Measurements from ENCODE around the gene SETD1B. TPM values are rescaled to one million over a fixed set of nuclear protein-coding genes. Genes with fewer than 3 reads are reported as not detected.
A peak's percentile ranks its signal among the peaks of the same experiment; 100 is the strongest.

The SETD1B gene
- total and polyA plus RNA-seq, 11 donors = 6.2 to 17.0 (median 9.3) TPM

- intact Hi-C loops (cut with DNase I) = no loop called here
- Histone ChIP-seq H3K27me3 (no peaks in the 10 kb centered on the region), H3K9me3 (no peaks in the 10 kb centered on the region), H3K27ac (peak overlapping the region in 4 of 12 donors; percentile 24 to 47 (median 38)), H3K4me3 (no peak overlapping the region), H3K4me1 (peaks cover 0 to 20% (median 6%) of the 10 kb centered on the region in 12 donors), H3K36me3 (peaks cover 0 to 80% (median 62%) of the 10 kb centered on the region in 9 donors)
- TF ChIP-seq CTCF (IDR thresholded peaks at IDR 0.05) (no peak), POLR2A (IDR thresholded peaks at IDR 0.05) (no peak)
- peak in 1 of 4 donors; percentile 18 for ATAC-seq
- WGBS, 4 donors = 85 to 91% (median 89%) methylated on average over 14 to 23 of the region's 23 CpGs
- no peak for DNase-seq
Measured at GRCh38 chr12:121830134-121830533, 26.3 kb downstream of the SETD1B start.

GRCh38 chr12:121830588-121831265 lies 26.9 kb downstream of the SETD1B start:
- Histone ChIP-seq H3K4me3 (no peak overlapping the region), H3K4me1 (peaks cover 0 to 14% (median 6%) of the 10 kb centered on the region in 12 donors), H3K27ac (no peak overlapping the region), H3K9me3 (no peaks in the 10 kb centered on the region), H3K36me3 (peaks cover 0 to 74% (median 56%) of the 10 kb centered on the region in 9 donors), H3K27me3 (no peaks in the 10 kb centered on the region)
- DNase-seq = no peak
- WGBS, 4 donors = 89 to 91% (median 89%) methylated on average over 27 to 29 of the region's 29 CpGs
- intact Hi-C loops (cut with DNase I) = no loop called here
- no peak for TF ChIP-seq POLR2A (IDR thresholded peaks at IDR 0.05)
- TF ChIP-seq CTCF (IDR thresholded peaks at IDR 0.05) = no peak
- ATAC-seq = peak in 1 of 4 donors; percentile 8

GRCh38 chr12:121831571-121832245 lies 27.9 kb downstream of the SETD1B start:
- TF ChIP-seq POLR2A (IDR thresholded peaks at IDR 0.05) (no peak), CTCF (IDR thresholded peaks at IDR 0.05) (no peak)
- no peaks in the 10 kb centered on the region for H3K27me3 ChIP-seq
- H3K36me3 ChIP-seq = peaks cover 0 to 64% (median 55%) of the 10 kb centered on the region in 9 donors
- no peak overlapping the region for H3K27ac ChIP-seq
- no peak overlapping the region for H3K4me3 ChIP-seq
- H3K9me3 ChIP-seq = no peaks in the 10 kb centered on the region
- 91 to 93% (median 92%) methylated on average over 19 of the region's 19 CpGs for WGBS, 4 donors
- intact Hi-C loops (cut with DNase I) = no loop called here
- ATAC-seq (no peak), DNase-seq (no peak)
- H3K4me1 ChIP-seq = peaks cover 0 to 13% (median 6%) of the 10 kb centered on the region in 12 donors

DNA sequence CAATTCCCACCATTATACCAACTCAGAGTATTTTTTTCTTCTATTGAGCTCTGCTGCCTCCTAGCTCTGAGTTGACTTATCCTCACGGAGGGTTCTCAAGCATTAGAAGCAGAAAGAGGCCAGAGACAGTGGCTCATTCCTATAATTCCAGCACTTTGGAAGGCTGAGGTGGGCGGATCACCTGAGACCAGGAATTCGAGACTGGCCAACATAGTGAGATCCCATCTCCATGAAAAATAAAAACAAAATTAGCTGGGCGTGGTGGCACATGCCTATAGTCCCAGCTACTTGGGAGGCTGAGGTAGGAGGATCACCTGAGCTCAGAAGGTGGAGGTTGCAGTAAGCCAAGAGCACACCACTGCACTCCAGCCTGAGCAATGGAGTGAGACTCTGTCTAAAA lies 33.9 kb downstream of the SETD1B start:
- no peak for ATAC-seq
- Histone ChIP-seq H3K27me3 (no peaks in the 10 kb centered on the region), H3K36me3 (peaks cover 0 to 4% (median 0%) of the 10 kb centered on the region in 9 donors), H3K4me1 (peaks cover 0 to 13% (median 5%) of the 10 kb centered on the region in 12 donors), H3K4me3 (no peak overlapping the region), H3K27ac (no peak overlapping the region), H3K9me3 (no peaks in the 10 kb centered on the region)
- WGBS, 4 donors = 76 to 81% (median 78%) methylated on average over 4 of the region's 4 CpGs
- TF ChIP-seq CTCF (IDR thresholded peaks at IDR 0.05) (no peak), POLR2A (IDR thresholded peaks at IDR 0.05) (no peak)
- intact Hi-C loops (cut with DNase I) = loop anchor here in 1 of 10 donors (5.0 kb wide), 1 partner anchor 50 kb away; the partner anchor contains the start of gene PSMD9
- DNase-seq = no peak

Data from heart left ventricle (tissue), 16 donors.